AG10803 (cell line): Measurements from ENCODE around the gene FOXN3.
"Not testable (repeated sequence)": the region's sequence is repeated elsewhere in the genome, so short reads cannot be mapped to it uniquely, and the experiment has no call there.

Experiments used
- DNase-seq: peaks from one replicate; pipeline ENCODE4 v3.0.0; 2010; ENCODE audit warnings: low read depth
- H3K4me3 ChIP-seq: 2 replicates; pipeline ENCODE4 v1.5.1; 2011; ENCODE audit warnings: mild to moderate bottlenecking, low read length, control low read depth
- TF ChIP-seq, protein P1 (sequence below): conservative IDR thresholded peaks from 2 replicates; pipeline ENCODE4 v1.5.1; 2011; ENCODE audit warnings: mild to moderate bottlenecking, low read length, control low read depth, inconsistent platforms

Gene FOXN3

DNA sequence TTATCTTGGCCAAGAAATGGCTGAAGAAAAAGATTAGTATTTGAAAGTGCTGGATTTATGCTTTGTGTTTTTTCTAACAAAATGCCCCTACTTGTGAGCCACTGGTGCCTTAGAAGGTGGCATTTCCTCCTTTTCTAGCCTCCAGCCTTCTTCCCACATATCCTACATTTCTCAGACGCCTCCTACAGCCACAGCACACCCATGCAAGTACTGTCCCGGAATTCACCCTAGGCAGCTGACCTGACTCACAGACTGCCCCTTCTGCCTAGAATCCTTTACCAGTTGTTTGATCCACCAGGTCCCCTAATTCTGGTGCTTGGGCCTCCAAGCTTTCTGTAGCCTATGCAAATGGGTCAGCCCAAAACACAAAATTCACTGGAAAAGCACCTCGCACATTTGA, 166.0 kb downstream of the FOXN3 start:
- no peak overlapping the region for H3K4me3 ChIP-seq
- DNase-seq = peak; percentile 5
- TF ChIP-seq, protein P1, sequence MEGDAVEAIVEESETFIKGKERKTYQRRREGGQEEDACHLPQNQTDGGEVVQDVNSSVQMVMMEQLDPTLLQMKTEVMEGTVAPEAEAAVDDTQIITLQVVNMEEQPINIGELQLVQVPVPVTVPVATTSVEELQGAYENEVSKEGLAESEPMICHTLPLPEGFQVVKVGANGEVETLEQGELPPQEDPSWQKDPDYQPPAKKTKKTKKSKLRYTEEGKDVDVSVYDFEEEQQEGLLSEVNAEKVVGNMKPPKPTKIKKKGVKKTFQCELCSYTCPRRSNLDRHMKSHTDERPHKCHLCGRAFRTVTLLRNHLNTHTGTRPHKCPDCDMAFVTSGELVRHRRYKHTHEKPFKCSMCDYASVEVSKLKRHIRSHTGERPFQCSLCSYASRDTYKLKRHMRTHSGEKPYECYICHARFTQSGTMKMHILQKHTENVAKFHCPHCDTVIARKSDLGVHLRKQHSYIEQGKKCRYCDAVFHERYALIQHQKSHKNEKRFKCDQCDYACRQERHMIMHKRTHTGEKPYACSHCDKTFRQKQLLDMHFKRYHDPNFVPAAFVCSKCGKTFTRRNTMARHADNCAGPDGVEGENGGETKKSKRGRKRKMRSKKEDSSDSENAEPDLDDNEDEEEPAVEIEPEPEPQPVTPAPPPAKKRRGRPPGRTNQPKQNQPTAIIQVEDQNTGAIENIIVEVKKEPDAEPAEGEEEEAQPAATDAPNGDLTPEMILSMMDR = no peak

DNA sequence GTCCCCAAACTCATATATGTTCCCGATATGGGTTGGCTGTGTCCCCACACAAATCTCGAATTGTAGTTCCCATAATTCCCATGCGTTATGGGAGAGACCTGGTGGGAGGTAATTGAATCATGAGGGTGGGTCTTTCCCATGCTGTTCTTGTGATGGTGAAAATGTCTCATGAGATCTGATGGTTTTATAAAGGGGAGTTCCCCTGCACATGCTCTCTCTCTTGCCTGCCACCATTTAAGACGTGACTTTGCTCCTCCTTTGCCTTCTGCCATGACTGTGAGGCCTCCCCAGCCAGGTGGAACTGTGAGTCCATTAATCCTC, 166.4 kb downstream of the FOXN3 start:
- not testable (repeated sequence) for H3K4me3 ChIP-seq, DNase-seq

DNA sequence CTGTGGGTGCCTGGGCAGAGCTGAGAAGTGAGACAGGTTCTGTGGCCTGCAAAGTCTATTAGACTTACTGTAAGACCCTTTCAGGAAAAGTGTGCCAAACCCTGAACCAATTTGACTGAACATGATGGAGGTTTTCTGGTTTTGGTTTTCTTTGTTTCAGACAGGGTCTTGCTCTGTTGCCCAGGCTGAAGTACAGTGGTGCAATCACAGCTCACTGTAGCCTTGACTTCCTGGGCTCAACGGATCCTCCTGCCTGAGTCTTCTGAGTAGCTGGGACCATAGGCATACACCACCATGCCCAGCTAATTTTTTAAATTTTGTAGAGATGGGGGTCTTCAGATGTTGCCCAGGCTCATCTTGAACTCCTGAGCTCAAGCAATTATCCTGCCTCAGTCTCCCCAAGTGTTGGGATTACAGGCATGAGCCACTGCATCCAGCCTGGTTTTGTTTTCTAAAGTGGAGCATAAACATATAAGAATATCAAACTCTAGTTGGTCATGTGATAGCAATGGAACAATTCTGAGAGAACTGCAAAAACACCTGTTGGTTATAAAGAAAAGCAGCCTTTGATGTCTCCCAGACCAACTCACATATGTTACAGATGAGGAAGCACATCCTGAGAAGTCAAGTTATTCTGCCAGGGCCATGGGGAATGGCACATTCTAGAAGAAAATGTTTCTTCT, 166.9 kb downstream of the FOXN3 start:
- TF ChIP-seq, protein P1 = no peak
- H3K4me3 ChIP-seq = no peak overlapping the region
- no peak for DNase-seq

DNA sequence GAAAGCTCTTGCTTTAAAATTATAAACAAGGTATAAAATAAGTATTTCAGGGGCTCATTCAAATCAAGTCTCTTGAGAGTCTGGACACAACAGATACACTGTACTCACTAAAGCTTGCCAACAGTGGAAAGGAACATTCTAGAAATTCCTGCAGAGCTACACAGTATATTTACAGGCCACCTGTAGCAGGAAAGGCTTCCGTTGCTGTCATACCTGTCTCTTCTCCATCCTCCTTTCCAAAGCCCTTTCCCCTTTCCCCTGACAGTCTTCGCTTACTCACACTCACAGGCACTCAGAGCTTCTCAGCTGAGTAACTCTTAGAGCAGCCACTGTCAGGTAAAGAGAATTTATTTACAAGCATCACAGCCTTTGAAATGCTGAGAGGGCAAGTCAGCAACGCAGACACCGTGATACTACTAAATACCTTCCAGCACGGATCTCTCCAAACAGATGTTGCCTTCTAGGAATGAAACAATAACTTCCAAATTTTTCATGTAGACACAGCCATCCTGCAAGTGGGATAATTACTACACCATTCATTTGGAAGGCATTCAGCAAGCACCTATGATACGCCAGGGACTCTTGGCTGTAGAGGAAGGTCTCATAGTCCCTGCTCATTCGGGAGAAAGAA, 167.9 kb downstream of the FOXN3 start:
- no peak overlapping the region for H3K4me3 ChIP-seq
- DNase-seq = no peak
- TF ChIP-seq, protein P1 = no peak

DNA sequence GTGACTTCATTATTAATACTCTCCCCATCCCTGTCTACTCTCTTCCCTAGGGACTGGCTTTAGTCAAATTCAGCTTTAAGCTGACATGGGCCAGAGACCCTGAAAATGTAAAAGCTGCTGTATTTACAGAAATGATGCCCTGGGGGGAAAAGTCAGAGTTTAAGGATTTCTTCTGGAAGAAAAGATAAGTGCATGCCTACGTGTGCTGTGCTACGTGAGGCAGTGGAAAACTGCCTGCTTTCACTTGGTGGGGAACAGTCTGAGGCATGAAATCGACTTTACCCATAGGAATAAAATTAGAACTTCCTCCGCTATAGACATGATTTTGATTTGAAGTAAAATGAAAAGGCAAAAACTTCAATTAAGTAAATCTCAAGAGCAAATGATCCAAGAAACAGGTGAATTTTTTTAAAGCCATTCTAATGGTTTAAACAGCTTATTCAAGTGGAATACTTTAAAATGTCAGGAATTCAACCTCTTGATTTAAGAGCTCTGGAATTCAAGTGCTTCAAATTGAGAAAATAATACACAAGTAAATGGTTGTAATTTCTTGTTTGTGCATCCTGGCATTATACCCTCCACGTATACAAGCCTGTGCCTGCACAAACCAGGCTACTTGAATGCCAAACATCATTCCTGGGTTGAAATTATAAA, 168.5 kb downstream of the FOXN3 start:
- no peak overlapping the region for H3K4me3 ChIP-seq
- TF ChIP-seq, protein P1 = no peak
- no peak for DNase-seq

DNA sequence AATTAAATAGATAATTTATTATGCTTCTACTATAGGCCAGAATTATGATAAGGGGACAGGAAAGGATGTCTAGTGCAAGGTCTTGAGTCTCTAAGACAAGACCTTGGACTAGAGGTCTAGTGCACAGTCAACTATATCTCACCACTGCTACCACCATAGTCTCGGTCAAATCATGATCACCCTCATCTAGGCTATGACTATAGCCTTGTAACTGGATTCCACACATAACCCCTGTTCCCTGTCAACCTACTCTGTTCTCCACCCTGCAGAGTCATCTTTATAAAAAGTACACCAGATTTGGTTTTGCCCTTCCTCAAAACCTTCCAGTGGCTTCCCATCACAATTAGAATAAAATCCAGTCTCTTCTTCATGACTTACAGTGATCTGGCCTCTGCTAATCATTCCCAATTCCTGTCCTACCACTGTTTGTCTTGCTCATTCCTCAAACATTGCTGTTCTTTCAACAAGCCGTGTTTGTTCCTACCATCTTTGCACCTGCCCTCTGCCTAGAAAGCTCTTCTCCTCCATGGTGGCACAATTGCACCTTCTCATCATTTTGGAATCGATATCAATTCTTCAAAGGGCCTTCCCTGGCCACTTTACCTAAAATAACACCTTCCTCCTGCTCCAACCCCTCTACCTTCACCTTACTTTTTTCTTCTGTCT, 169.4 kb downstream of the FOXN3 start:
- DNase-seq = no peak
- no peak overlapping the region for H3K4me3 ChIP-seq
- TF ChIP-seq, protein P1 = no peak

DNA sequence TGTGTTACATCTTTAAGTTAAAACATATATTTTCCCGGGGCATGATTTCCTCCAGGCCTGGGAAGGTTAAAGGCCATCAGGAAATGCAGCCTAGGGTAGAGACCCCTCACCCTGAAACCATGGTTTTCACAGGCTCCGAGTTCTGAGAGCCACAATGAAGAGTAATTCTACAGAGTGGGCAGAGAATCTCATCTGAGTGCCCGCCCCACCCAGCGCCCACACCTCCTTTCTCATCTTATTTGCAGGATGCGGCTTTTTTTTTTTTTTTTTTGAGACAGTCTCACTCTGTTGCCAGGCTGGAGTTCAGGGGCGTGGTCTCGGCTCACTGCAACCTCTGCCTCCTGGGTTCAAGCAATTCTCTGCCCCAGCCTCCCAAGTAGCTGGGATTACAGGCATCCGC, 170.7 kb downstream of the FOXN3 start:
- no peak for DNase-seq
- TF ChIP-seq, protein P1 = no peak
- no peak overlapping the region for H3K4me3 ChIP-seq
